Measurements from ENCODE around the gene POPDC3.

GRCh38 chr6:105194106-105194505, 14.3 kb upstream of the POPDC3 start:
- TF ChIP-seq EZH2 (IDR thresholded peaks at IDR 0.05; ENCODE audit: low read depth) (no peak), CTCF (conservative IDR thresholded peaks at IDR 0.05) (no peak)

All from PC-9 (cell line).